ENCODE results near the gene CCR5AS.

The CCR5AS gene

GRCh38 chr3:46368569-46368968 is 38.3 kb downstream of the CCR5AS start:
- Histone ChIP-seq H3K27me3 (peaks cover 0 to 10% (median 0%) of the 10 kb centered on the region in 4 donors), H3K4me3 (no peak overlapping the region), H3K27ac (replicated peaks in 1 of 4) (no peak overlapping the region), H3K4me1 (no peaks in the 10 kb centered on the region), H3K36me3 (no peaks in the 10 kb centered on the region), H3K9me3 (no peaks in the 10 kb centered on the region)
- DNase-seq (ENCODE audit: extremely low spot score): no peak
- WGBS: 81% methylated on average over 7 of the region's 7 CpGs
- TF ChIP-seq EP300 (IDR thresholded peaks at IDR 0.05): no peak
- no peak for TF ChIP-seq POLR2AphosphoS5 (IDR thresholded peaks at IDR 0.05)
- peak in 1 of 3 experiments; percentile 8 for TF ChIP-seq CTCF (IDR thresholded peaks at IDR 0.05)
- TF ChIP-seq POLR2A (IDR thresholded peaks at IDR 0.05; ENCODE audit: low read depth): no peak
- intact Hi-C loops (cut with DNase I): no loop called here

- TF ChIP-seq CTCF (IDR thresholded peaks at IDR 0.05) (no peak), EP300 (IDR thresholded peaks at IDR 0.05) (no peak), POLR2A (IDR thresholded peaks at IDR 0.05; ENCODE audit: low read depth) (no peak), POLR2AphosphoS5 (IDR thresholded peaks at IDR 0.05) (no peak)
- intact Hi-C loops (cut with DNase I): no loop called here
- Histone ChIP-seq H3K9me3 (no peaks in the 10 kb centered on the region), H3K4me1 (no peaks in the 10 kb centered on the region), H3K27me3 (peaks cover 0 to 2% (median 0%) of the 10 kb centered on the region in 4 donors), H3K36me3 (no peaks in the 10 kb centered on the region), H3K27ac (replicated peaks in 1 of 4) (no peak overlapping the region), H3K4me3 (no peak overlapping the region)
- DNase-seq (ENCODE audit: extremely low spot score): no peak
- WGBS: 86% methylated on average over 5 of the region's 5 CpGs
These were observed 39.1 kb downstream of the CCR5AS start for GRCh38 chr3:46367811-46368210.

GRCh38 chr3:46365737-46366524 is 40.9 kb downstream of the CCR5AS start:
- TF ChIP-seq POLR2A (IDR thresholded peaks at IDR 0.05; ENCODE audit: low read depth): no peak
- no peak for TF ChIP-seq EP300 (IDR thresholded peaks at IDR 0.05)
- TF ChIP-seq CTCF (IDR thresholded peaks at IDR 0.05): no peak
- no peak for TF ChIP-seq POLR2AphosphoS5 (IDR thresholded peaks at IDR 0.05)
- peak; percentile 74 for DNase-seq (ENCODE audit: extremely low spot score)
- intact Hi-C loops (cut with DNase I): no loop called here

GRCh38 chr3:46365041-46365440 is 41.8 kb downstream of the CCR5AS start:
- intact Hi-C loops (cut with DNase I): no loop called here
- DNase-seq (ENCODE audit: extremely low spot score): no peak
- 90% methylated on average over 4 of the region's 4 CpGs for WGBS
- Histone ChIP-seq H3K27ac (replicated peaks in 1 of 4) (no peak overlapping the region), H3K4me3 (no peak overlapping the region), H3K4me1 (peaks cover 0 to 9% (median 3%) of the 10 kb centered on the region in 4 donors), H3K36me3 (no peaks in the 10 kb centered on the region), H3K27me3 (peaks cover 0 to 2% (median 0%) of the 10 kb centered on the region in 4 donors), H3K9me3 (no peaks in the 10 kb centered on the region)
- TF ChIP-seq EP300 (IDR thresholded peaks at IDR 0.05) (no peak), CTCF (IDR thresholded peaks at IDR 0.05) (no peak), POLR2A (IDR thresholded peaks at IDR 0.05; ENCODE audit: low read depth) (no peak), POLR2AphosphoS5 (IDR thresholded peaks at IDR 0.05) (no peak)

More at GRCh38 chr3:46365737-46366524, 40.9 kb downstream of the CCR5AS start:
- Histone ChIP-seq H3K27ac (replicated peaks in 1 of 4) (no peak overlapping the region), H3K4me3 (no peak overlapping the region), H3K4me1 (peaks cover 0 to 6% (median under 1%) of the 10 kb centered on the region in 4 donors), H3K27me3 (peaks cover 0 to 2% (median 0%) of the 10 kb centered on the region in 4 donors), H3K36me3 (no peaks in the 10 kb centered on the region), H3K9me3 (no peaks in the 10 kb centered on the region)
- 92% methylated on average over 5 of the region's 5 CpGs for WGBS

Measured in esophagus muscularis mucosa (tissue), 4 donors.